ENCODE data around the gene SLC22A23. TPM values are rescaled to one million over a fixed set of nuclear protein-coding genes. Genes with fewer than 3 reads are reported as not detected.

SLC22A23 gene
- total RNA-seq, 1 donor from 2014 or later, result 102 TPM

- Mint-ChIP-seq H3K36me3 (ENCODE audit: unreplicated experiment) (no peaks in the 10 kb centered on the region), H3K4me1 (ENCODE audit: low read depth, unreplicated experiment) (peaks cover 51% of the 10 kb centered on the region), H3K27ac (ENCODE audit: unreplicated experiment) (peak overlapping the region; percentile 62)
These were observed 34.9 kb downstream of the SLC22A23 start for GRCh38 chr6:3421791-3422434.

DNA sequence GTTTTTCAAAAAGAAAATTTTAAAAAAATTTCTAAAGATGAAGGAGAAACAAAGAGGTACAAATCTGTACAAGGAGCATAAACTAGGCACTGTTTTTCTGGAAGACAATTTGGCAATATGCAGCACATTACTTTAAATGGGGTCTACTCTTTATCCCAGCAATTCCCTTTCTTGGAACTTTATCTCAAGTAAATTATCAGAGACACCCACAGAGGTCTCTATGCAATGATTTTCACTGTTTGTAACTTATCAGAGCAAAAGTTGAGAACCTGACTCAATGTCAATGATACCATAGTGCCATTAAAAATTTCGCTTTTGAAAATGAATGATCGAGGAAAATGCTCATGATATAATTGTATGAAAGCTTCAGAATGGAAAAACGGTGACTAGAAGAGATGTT lies 35.7 kb downstream of the SLC22A23 start:
- Mint-ChIP-seq H3K9me3 (ENCODE audit: unreplicated experiment) (peaks cover 3% of the 10 kb centered on the region), H3K4me1 (ENCODE audit: low read depth, unreplicated experiment) (peaks cover 51% of the 10 kb centered on the region), H3K27ac (ENCODE audit: unreplicated experiment) (no peak overlapping the region), H3K36me3 (ENCODE audit: unreplicated experiment) (no peaks in the 10 kb centered on the region), H3K27me3 (ENCODE audit: unreplicated experiment) (peaks cover 3% of the 10 kb centered on the region), H3K4me3 (ENCODE audit: unreplicated experiment) (no peak overlapping the region)
- TF ChIP-seq, protein P1, sequence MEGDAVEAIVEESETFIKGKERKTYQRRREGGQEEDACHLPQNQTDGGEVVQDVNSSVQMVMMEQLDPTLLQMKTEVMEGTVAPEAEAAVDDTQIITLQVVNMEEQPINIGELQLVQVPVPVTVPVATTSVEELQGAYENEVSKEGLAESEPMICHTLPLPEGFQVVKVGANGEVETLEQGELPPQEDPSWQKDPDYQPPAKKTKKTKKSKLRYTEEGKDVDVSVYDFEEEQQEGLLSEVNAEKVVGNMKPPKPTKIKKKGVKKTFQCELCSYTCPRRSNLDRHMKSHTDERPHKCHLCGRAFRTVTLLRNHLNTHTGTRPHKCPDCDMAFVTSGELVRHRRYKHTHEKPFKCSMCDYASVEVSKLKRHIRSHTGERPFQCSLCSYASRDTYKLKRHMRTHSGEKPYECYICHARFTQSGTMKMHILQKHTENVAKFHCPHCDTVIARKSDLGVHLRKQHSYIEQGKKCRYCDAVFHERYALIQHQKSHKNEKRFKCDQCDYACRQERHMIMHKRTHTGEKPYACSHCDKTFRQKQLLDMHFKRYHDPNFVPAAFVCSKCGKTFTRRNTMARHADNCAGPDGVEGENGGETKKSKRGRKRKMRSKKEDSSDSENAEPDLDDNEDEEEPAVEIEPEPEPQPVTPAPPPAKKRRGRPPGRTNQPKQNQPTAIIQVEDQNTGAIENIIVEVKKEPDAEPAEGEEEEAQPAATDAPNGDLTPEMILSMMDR (IDR thresholded peaks at IDR 0.05; ENCODE audit: partially characterized antibody, unreplicated experiment), result no peak
- DNase-seq, result no peak

More at GRCh38 chr6:3421791-3422434, 34.9 kb downstream of the SLC22A23 start:
- TF ChIP-seq, protein P1 (IDR thresholded peaks at IDR 0.05; ENCODE audit: partially characterized antibody, unreplicated experiment), result no peak
- Mint-ChIP-seq H3K27me3 (ENCODE audit: unreplicated experiment) (peaks cover 3% of the 10 kb centered on the region), H3K9me3 (ENCODE audit: unreplicated experiment) (peaks cover 3% of the 10 kb centered on the region), H3K4me3 (ENCODE audit: unreplicated experiment) (no peak overlapping the region)
- DNase-seq, result no peak

GRCh38 chr6:3419624-3420272 lies 37.1 kb downstream of the SLC22A23 start:
- peak overlapping the region; percentile 56 for H3K27ac Mint-ChIP-seq (ENCODE audit: unreplicated experiment)
- H3K36me3 Mint-ChIP-seq (ENCODE audit: unreplicated experiment), result no peaks in the 10 kb centered on the region
- H3K9me3 Mint-ChIP-seq (ENCODE audit: unreplicated experiment), result peaks cover 3% of the 10 kb centered on the region
- peaks cover 3% of the 10 kb centered on the region for H3K27me3 Mint-ChIP-seq (ENCODE audit: unreplicated experiment)
- DNase-seq, result no peak
- H3K4me1 Mint-ChIP-seq (ENCODE audit: low read depth, unreplicated experiment), result peaks cover 64% of the 10 kb centered on the region
- TF ChIP-seq, protein P1 (IDR thresholded peaks at IDR 0.05; ENCODE audit: partially characterized antibody, unreplicated experiment), result no peak
- no peak overlapping the region for H3K4me3 Mint-ChIP-seq (ENCODE audit: unreplicated experiment)

DNA sequence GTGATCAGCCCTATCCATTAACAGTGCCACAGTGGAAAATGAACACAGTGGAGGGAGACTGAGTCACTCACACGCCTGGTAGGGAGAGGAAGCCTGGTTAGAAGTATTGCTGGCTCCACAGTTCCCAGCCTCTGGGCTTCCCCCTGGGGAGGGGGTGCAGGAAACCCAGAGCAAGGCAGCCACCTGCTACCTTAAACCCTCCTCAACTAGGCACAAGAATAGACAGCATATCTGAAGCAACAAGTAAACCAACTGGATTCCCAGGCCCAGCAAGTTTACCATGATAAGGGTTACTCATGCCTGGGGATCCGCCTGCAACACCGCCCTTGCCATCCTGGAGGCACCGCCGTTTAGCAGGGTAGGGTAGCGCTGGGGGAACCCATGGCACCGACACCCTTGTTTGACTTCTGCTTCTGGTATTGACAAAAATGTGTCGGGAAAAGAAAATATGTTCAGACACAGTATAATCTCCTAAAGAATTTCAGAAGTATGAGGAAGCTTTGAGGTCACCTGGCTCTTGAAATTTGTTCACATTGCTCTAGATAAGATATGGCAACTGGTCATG lies 38.3 kb downstream of the SLC22A23 start:
- DNase-seq, result no peak

More for the DNA sequence above, 38.3 kb downstream of the SLC22A23 start:
- no peaks in the 10 kb centered on the region for H3K36me3 Mint-ChIP-seq (ENCODE audit: unreplicated experiment)
- TF ChIP-seq, protein P1 (IDR thresholded peaks at IDR 0.05; ENCODE audit: partially characterized antibody, unreplicated experiment), result no peak
- peaks cover 3% of the 10 kb centered on the region for H3K9me3 Mint-ChIP-seq (ENCODE audit: unreplicated experiment)
- no peak overlapping the region for H3K4me3 Mint-ChIP-seq (ENCODE audit: unreplicated experiment)
- no peak overlapping the region for H3K27ac Mint-ChIP-seq (ENCODE audit: unreplicated experiment)
- peaks cover 2% of the 10 kb centered on the region for H3K27me3 Mint-ChIP-seq (ENCODE audit: unreplicated experiment)
- peaks cover 63% of the 10 kb centered on the region for H3K4me1 Mint-ChIP-seq (ENCODE audit: low read depth, unreplicated experiment)

Measured in glutamatergic neuron (in vitro differentiated cells).